ENCODE data around the gene CELSR1. TPM values are rescaled to one million over a fixed set of nuclear protein-coding genes. Genes with fewer than 3 reads are reported as not detected.

CELSR1 gene
- total RNA-seq, 3 donors from 2014 or later: 0.22 to 0.63 (median 0.38) TPM

DNA sequence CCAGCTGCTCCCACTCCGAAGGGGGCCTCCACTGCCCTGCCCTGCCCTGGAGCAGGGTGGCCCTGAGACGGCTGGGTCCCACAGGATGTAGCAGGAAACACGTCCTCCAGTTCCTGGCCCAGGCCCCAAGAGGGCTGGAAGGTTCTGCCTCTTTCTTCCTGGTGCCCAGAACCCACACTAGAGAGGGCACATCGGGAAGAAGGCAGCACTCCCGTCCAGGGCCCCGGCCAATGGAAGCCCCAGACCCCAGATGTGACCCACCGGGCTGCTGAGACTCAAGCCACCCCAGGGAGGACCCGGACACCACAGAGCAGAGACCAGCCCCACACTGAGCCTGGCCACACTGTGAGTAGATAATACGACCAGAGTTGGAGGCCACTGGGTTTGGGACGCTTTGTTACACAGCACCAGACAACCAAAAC lies 71.2 kb downstream of the CELSR1 start:
- ATAC-seq (no peak), DNase-seq (no peak)
- no peaks in the 10 kb centered on the region for H3K36me3 Mint-ChIP-seq (ENCODE audit: insufficient read depth)
- H3K27me3 Mint-ChIP-seq (ENCODE audit: low read depth): no peaks in the 10 kb centered on the region
- H3K4me1 Mint-ChIP-seq (ENCODE audit: low read depth): no peaks in the 10 kb centered on the region
- no peak overlapping the region for H3K4me3 Mint-ChIP-seq
- H3K9me3 Mint-ChIP-seq: no peaks in the 10 kb centered on the region

DNA sequence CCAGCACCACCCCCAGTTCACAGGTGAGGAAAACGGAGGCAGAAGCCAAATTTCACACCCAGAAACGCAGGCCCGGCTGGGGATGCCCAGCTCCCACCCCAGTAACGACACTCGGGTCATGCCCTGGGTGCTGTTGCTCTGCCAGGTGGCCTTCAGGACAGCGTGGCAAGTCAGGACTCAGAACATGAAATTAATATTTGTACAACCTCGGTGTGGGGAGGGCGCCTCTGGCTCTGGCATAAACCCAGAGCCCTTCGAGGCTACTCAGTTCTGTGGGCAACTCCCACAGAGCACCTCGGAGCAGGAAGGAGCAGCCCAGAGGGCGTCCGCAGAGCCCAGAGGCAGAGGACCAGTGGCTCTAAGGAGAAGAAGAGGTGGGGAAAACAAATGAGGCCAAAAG lies 71.6 kb downstream of the CELSR1 start:
- no peaks in the 10 kb centered on the region for H3K36me3 Mint-ChIP-seq (ENCODE audit: insufficient read depth)
- no peak for DNase-seq
- no peaks in the 10 kb centered on the region for H3K9me3 Mint-ChIP-seq
- ATAC-seq: no peak
- H3K27me3 Mint-ChIP-seq (ENCODE audit: low read depth): no peaks in the 10 kb centered on the region
- H3K4me3 Mint-ChIP-seq: no peak overlapping the region
- H3K4me1 Mint-ChIP-seq (ENCODE audit: low read depth): no peaks in the 10 kb centered on the region

DNA sequence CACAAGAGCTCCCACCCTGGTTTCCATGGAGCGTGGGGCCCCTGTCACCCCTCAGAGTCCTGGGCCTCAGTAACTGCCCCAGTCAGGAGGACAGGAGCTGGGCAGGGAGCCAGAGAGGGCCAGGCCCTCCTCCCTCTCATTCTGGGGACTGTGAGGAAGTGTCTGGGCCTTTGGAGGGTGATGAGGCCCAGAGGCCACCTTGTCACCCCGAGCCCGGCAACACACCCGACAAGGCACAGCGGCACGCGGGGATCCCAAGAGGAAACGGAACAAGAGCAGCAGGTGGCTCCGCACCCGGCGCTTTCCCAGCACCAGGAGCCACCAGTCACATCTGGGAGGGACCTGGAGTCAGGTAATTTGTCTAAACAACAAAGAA lies 72.1 kb downstream of the CELSR1 start:
- no peak for ATAC-seq
- Mint-ChIP-seq H3K4me3 (no peak overlapping the region), H3K9me3 (no peaks in the 10 kb centered on the region), H3K36me3 (ENCODE audit: insufficient read depth) (no peaks in the 10 kb centered on the region), H3K27me3 (ENCODE audit: low read depth) (peaks cover under 1% of the 10 kb centered on the region), H3K4me1 (ENCODE audit: low read depth) (no peaks in the 10 kb centered on the region)
- DNase-seq: no peak

DNA sequence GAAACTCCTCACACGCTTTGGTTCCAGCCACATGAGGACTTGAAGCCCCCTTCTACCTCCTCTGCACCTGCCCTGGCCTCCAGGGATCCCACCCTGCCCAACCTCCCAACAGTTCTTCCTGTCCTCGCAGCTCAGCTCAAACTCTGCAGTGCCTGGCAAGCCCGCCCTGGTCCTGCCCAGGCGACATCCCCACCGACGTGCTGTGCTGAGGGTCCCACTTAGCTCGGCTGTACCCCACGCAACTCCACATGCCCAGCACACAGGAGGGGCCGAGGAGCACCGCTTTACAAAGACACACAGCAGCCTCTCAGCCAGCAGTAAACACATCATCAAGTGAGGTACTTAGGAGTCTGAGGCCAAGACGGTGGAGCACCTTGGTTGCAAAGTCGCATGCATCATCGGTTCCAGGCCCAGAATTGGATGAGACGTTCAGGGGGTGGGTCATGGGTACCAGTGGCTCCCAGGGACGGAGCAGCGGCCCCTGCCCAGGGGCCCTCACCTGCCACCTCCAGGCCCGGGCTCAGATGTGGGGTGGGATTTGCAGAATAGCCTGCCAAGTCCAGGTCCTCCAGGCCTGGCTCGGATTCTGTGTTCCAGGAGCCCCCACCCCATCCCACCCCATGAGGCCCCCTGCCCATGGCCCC lies 72.6 kb downstream of the CELSR1 start:
- H3K4me1 Mint-ChIP-seq (ENCODE audit: low read depth): no peaks in the 10 kb centered on the region
- no peak overlapping the region for H3K4me3 Mint-ChIP-seq
- H3K27me3 Mint-ChIP-seq (ENCODE audit: low read depth): peaks cover 3% of the 10 kb centered on the region
- H3K9me3 Mint-ChIP-seq: no peaks in the 10 kb centered on the region
- no peaks in the 10 kb centered on the region for H3K36me3 Mint-ChIP-seq (ENCODE audit: insufficient read depth)
- no peak for ATAC-seq
- no peak for DNase-seq

DNA sequence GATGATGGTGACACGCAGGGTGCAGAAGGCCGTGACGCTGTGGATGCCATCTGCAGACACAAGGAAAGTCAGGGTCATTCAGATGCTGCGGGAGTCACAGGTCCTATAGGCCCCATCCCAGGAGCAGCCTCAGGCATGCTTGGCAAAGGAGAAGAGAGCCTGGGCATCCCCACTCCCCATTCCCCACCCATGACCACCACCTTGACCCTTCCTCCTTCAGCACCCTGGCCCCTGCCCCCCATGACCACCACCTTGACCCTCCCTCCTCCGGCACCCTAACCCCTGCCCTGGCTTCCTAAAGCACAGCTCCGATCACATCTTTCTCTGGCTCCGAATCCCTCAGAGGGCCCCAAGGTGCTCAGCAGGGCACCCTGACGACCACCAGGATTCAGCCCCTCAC lies 73.1 kb downstream of the CELSR1 start:
- DNase-seq (no peak), ATAC-seq (no peak)
- H3K27me3 Mint-ChIP-seq (ENCODE audit: low read depth): peaks cover 3% of the 10 kb centered on the region
- H3K9me3 Mint-ChIP-seq: no peaks in the 10 kb centered on the region
- no peaks in the 10 kb centered on the region for H3K4me1 Mint-ChIP-seq (ENCODE audit: low read depth)
- no peak overlapping the region for H3K4me3 Mint-ChIP-seq
- no peaks in the 10 kb centered on the region for H3K36me3 Mint-ChIP-seq (ENCODE audit: insufficient read depth)

DNA sequence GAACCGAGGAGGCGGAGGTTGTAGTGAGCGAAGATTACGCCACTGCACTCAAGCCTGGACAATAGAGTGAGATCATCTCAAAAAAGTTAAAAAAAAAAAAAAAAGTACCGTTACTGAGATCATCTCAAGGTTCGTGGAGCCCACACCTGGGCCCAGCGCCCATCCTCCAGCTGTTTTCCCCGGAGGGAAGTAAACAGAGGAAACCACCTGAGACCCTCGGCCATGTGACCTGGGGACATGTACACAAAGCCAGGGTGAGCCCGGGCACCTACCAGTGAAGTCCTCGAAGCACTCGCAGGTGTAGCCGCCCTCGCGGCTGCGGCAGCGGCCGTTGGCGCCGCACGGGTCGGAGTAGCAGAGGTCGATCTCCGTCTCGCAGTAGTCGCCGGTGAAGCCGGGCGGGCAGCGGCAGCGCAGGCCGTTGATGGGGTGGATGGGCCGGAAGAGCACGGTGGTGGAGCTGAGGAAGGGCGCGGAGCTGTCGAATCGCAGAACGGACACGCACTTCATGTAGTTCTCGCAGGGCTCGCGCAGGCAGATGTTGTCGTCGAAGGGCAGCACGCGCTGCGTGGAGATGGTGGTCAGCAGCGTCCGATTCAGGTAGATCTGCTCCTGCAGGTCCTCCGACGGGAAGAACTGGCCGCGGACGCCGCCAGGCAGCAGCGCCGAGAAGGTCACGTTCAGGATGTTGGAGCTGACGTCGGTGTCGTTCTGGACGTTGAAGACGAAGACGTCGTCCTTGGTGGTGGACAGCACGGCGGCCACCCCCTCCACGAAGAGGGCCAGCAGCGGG lies 73.8 kb downstream of the CELSR1 start:
- H3K9me3 Mint-ChIP-seq: no peaks in the 10 kb centered on the region
- no peak for ATAC-seq
- peaks cover 6% of the 10 kb centered on the region for H3K27me3 Mint-ChIP-seq (ENCODE audit: low read depth)
- no peaks in the 10 kb centered on the region for H3K36me3 Mint-ChIP-seq (ENCODE audit: insufficient read depth)
- H3K4me3 Mint-ChIP-seq: no peak overlapping the region
- no peak for DNase-seq
- no peaks in the 10 kb centered on the region for H3K4me1 Mint-ChIP-seq (ENCODE audit: low read depth)

DNA sequence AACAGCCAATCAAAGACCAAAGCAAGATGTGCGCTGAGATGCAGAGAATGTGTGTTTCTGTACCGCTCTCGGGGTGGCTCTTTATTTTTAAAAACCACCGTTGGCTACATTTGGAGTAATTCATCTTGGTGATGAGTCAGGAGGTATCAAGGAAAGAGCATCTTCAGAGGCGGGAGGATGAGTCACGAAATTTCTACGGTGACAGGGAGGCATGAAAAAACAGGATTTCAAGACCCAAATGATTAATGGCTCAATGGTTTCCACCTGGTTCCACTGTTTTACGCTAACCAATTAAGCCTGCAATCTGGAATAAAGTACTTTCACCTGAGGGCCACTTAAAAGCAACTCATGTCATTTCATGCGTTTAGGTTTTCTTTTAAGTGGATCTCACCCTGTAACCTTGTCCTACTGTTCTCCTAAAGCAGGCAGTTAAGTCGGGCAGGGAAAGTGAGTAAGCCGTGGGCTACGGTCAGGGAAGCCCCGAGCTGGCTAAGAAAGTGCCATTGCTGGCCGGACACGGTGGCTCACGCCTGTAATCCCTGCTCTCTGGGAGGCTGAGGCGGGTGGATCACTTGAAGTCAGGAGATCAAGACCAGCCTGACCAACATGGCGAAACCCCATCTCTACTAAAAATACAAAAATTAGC lies 74.6 kb downstream of the CELSR1 start:
- Mint-ChIP-seq H3K9me3 (no peaks in the 10 kb centered on the region), H3K4me3 (no peak overlapping the region), H3K4me1 (ENCODE audit: low read depth) (no peaks in the 10 kb centered on the region), H3K36me3 (ENCODE audit: insufficient read depth) (no peaks in the 10 kb centered on the region), H3K27me3 (ENCODE audit: low read depth) (peaks cover 11% of the 10 kb centered on the region)
- ATAC-seq (no peak), DNase-seq (no peak)

DNA sequence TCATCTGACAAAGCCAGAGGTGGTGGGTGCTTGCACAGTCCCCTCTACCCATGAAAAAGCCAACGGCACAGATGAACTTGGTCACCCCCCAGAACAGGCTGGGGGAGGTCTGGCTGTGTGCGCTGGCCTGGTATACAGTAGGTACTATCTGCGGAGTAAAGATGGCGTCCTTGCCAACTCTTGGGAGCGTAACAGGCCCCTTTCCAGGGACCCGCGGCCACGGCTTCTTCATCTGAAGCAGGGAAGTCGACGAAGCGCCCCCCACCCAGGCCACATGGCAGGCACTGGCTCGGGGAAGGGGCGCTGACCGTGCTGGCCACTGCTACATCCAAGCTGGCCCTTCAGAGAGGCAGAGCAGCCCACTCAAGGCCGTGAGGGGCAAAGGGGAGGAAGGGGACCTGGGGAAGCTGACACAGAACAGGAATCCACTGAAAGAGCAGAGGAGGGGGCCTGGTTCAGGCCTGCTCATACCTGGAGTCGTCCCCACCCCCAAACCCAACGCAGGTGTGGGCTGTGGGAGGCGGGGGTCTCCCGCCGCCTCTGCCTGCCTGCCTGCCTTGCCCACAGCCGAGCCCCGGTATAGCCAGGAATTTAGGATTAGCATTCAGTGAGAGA lies 75.7 kb downstream of the CELSR1 start:
- ATAC-seq (no peak), DNase-seq (no peak)
- Mint-ChIP-seq H3K4me3 (no peak overlapping the region), H3K36me3 (ENCODE audit: insufficient read depth) (no peaks in the 10 kb centered on the region), H3K9me3 (no peaks in the 10 kb centered on the region), H3K27me3 (ENCODE audit: low read depth) (peaks cover 15% of the 10 kb centered on the region), H3K4me1 (ENCODE audit: low read depth) (no peaks in the 10 kb centered on the region)

DNA sequence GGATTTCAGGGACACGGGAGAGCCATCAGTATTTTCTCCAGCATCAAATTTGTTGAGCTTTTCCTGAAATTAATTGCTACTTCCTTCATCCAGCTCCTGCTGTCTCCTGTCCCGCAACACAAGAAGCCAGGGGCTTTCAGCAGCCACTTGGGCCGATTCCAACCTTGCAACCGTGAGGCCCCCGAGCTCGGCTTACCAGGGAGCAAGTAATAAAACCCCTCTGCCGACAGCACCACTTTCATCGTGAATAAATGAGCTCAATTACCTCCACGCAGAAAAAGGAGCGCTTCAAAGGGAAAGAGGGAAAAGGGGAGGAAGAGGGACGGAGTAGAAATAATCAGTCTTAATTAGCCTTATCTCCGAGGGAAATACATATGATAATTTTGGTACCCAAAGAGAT lies 76.6 kb downstream of the CELSR1 start:
- no peak for ATAC-seq
- peaks cover 17% of the 10 kb centered on the region for H3K27me3 Mint-ChIP-seq (ENCODE audit: low read depth)
- H3K4me1 Mint-ChIP-seq (ENCODE audit: low read depth): no peaks in the 10 kb centered on the region
- H3K9me3 Mint-ChIP-seq: no peaks in the 10 kb centered on the region
- DNase-seq: no peak
- H3K36me3 Mint-ChIP-seq (ENCODE audit: insufficient read depth): no peaks in the 10 kb centered on the region
- H3K4me3 Mint-ChIP-seq: no peak overlapping the region

DNA sequence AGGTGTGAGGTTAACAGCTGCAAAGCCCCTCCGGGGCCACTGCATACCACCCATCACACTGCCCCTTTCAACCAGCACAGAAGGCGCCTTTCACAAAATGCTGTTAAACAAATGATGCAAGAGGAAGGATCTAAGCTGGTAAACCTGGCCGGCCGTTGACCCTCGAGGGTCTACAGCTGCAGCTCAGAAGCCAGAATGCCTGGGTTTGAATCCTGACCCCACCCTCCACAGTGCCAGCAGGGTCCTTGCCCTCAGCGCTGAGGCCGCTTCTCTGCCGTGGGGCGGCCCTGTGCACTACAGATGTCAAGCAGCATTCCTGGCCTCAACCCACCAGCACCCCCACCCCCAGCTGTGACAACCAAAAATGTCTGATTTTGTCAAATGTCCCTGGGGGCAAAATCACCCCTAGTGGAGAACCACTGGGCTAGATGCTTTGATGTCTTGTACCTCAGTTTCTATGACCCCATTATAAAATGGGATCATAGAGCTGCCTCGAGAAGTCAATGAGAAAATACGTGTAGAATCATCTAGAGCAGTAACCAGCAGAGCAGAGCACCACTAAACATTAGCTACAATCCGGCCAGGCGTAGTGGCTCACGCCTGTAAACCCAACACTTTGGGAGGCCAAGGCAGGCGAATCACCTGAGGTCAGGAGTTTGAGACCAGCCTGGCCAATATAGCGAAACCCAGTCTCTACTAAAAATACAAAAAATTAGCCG lies 77.9 kb downstream of the CELSR1 start:
- Mint-ChIP-seq H3K36me3 (ENCODE audit: insufficient read depth) (no peaks in the 10 kb centered on the region), H3K4me3 (no peak overlapping the region), H3K4me1 (ENCODE audit: low read depth) (no peaks in the 10 kb centered on the region), H3K27me3 (ENCODE audit: low read depth) (peaks cover 17% of the 10 kb centered on the region), H3K9me3 (no peaks in the 10 kb centered on the region)
- no peak for DNase-seq
- no peak for ATAC-seq

DNA sequence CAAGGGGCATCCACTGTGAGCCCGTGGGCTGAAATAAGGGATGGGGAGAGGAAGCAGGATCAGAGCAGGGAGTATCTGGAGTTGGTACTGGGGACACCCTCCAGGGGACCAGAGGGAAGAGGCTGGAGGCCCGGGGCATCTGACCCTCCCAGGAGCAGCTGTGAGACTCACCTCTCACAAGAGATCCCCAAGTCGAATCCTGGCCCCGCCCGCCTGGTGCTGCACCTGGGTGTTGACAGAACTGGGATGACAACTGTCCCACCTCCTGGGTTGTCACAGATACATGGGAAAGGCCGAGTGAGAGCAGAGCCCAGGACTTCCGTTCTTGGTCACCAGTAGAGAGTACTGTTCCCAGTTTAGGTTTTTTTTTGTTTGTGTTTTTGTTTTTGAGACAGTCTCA lies 78.9 kb downstream of the CELSR1 start:
- DNase-seq (no peak), ATAC-seq (no peak)
- Mint-ChIP-seq H3K4me1 (ENCODE audit: low read depth) (no peaks in the 10 kb centered on the region), H3K36me3 (ENCODE audit: insufficient read depth) (no peaks in the 10 kb centered on the region), H3K27me3 (ENCODE audit: low read depth) (peaks cover 17% of the 10 kb centered on the region), H3K9me3 (no peaks in the 10 kb centered on the region), H3K4me3 (no peak overlapping the region)

DNA sequence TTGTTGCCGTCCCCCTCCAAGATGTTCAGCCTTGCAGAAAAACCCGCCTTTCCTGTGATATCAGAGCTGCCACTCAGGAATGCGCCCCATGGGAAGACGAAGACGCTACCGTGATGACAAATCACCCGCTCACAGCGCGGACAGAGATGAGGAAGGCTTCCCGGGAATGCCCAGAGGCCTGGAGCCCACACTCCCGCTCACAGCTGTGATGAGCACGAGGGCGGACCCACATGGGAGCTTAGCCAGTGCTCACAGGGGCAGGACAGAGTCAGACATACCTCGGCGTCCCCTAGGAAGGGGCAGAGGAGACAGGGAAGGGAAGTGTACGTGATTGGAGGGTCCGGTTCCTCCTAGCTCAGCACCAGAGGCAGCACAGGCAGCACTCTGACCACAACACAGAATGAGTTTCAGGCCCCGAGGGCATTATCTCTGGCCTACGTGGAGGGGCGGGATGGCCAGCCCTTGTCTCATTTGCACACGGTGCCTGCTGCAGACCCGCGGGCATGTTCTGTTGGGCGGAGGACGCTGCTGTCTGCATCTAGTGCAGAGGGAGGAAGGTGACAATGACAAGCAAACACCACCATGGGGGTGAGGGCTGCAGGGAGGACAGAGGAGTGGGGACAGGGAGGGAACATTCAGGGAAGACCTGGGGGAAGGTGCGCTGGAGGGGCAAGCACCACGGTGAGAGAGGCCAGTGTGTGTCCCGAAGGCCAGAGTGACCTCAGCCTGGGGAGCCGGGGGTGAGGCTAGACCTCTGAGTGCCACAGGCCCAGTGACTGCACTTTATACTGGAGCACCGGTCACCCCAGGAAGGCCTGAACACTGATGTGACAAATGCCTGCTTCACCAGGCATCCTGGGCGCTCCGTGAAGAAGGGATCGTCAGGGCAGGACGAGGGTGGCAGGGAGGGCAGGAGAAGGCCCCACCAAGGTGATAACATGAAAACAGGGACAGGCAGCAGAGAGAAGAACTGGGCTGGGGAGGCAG lies 79.6 kb downstream of the CELSR1 start:
- Mint-ChIP-seq H3K4me1 (ENCODE audit: low read depth) (no peaks in the 10 kb centered on the region), H3K27me3 (ENCODE audit: low read depth) (peaks cover 17% of the 10 kb centered on the region), H3K9me3 (no peaks in the 10 kb centered on the region), H3K36me3 (ENCODE audit: insufficient read depth) (no peaks in the 10 kb centered on the region), H3K4me3 (no peak overlapping the region)
- DNase-seq: no peak
- no peak for ATAC-seq

DNA sequence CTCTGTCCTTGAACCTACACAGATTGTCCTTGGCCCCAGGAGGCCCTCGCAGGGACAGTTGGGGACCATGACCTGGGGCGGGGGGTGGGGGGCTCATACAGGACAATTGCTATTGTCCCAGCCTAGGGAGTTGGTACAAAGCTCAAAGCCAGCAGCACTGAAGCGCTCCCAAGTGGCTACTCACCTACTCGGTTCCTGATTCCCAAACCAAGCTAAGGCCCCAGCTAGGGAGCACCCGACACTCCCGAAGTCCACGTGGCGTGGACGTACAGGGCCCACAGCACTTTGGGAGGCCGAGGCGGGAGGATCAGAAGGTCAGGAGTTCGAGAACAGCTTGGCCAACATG lies 80.6 kb downstream of the CELSR1 start:
- H3K36me3 Mint-ChIP-seq (ENCODE audit: insufficient read depth): no peaks in the 10 kb centered on the region
- H3K9me3 Mint-ChIP-seq: no peaks in the 10 kb centered on the region
- H3K27me3 Mint-ChIP-seq (ENCODE audit: low read depth): peaks cover 17% of the 10 kb centered on the region
- no peak for ATAC-seq
- no peak for DNase-seq
- H3K4me1 Mint-ChIP-seq (ENCODE audit: low read depth): no peaks in the 10 kb centered on the region
- H3K4me3 Mint-ChIP-seq: no peak overlapping the region
